Ishikawa (cell line): ENCODE results near the gene NELFE.

Experiments used
- CEBPB ChIP-seq: IDR thresholded peaks from 2 replicates; pipeline ENCODE4 v1.6.1; 2012
- CREB1 ChIP-seq: IDR thresholded peaks from 2 replicates; pipeline ENCODE4 v1.6.1; 2012; ENCODE audit warnings: low read depth
- EGR1 ChIP-seq: IDR thresholded peaks from 2 replicates; pipeline ENCODE4 v1.6.1; 2012
- EP300 ChIP-seq: IDR thresholded peaks from 2 replicates; pipeline ENCODE4 v1.6.1; 2012; ENCODE audit warnings: borderline replicate concordance
- FOXM1 ChIP-seq: IDR thresholded peaks from 2 replicates; pipeline ENCODE4 v1.6.1; 2012; ENCODE audit warnings: low read depth, borderline replicate concordance
- NFIC ChIP-seq: IDR thresholded peaks from 2 replicates; pipeline ENCODE4 v1.6.1; 2012
- RAD21 ChIP-seq: IDR thresholded peaks from 2 replicates; pipeline ENCODE4 v1.6.1; 2012; ENCODE audit warnings: low read depth
- TAF1 ChIP-seq: IDR thresholded peaks from 2 replicates; pipeline ENCODE4 v1.6.1; 2012; ENCODE audit warnings: low read depth, mild to moderate bottlenecking
- TCF12 ChIP-seq: IDR thresholded peaks from 2 replicates; pipeline ENCODE4 v1.6.1; 2012; ENCODE audit warnings: low read depth
- TEAD4 ChIP-seq: IDR thresholded peaks from 2 replicates; pipeline ENCODE4 v1.6.1; 2012
- YY1 ChIP-seq: IDR thresholded peaks from 2 replicates; pipeline ENCODE4 v1.6.1; 2012; ENCODE audit warnings: low read depth
- ZBTB7A ChIP-seq: IDR thresholded peaks from 2 replicates; pipeline ENCODE4 v1.6.1; 2012; ENCODE audit warnings: low read depth
- TF ChIP-seq, protein P1 (sequence below): IDR thresholded peaks from 2 replicates; pipeline ENCODE4 v1.6.1; 2012; ENCODE audit warnings: low read depth, mild to moderate bottlenecking
- TF ChIP-seq, protein P2 (sequence below): IDR thresholded peaks from 2 replicates; pipeline ENCODE4 v1.6.1; 2012
- TF ChIP-seq, protein P3 (sequence below): IDR thresholded peaks from 2 replicates; pipeline ENCODE4 v1.6.1; 2012

Gene NELFE

DNA sequence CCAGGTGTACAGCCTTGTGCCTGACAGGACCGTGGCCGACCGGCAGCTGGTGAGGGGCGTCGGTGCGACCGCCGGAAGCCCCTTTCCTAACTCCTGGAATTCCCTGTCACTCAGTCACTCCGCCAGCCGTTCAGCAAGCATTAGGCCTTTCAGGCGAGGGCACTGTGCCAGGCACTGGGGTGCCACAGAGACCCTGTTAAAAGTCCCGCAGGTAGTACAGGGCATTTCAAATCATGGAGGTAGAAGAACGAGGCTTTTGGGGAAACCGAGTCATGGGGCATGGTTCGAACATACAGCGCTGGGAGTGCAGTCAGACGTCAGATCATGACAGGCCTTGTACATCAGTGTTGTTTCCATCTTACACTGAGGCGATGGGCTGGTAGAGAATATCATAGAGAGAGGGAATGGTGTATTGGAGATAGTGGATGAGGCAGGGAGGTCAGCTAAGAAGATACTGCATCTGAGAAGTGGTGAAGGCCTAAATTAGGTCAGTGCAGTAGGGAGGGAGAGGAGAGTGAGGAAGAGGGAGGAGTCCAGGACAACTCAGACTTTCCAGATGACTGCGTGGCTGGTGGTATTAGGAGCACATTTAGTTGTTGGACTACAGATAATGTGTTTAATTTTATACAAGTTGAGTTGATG lies 14.1 kb upstream of the NELFE start:
- TF ChIP-seq YY1: no peak
- TF ChIP-seq TAF1: no peak
- TF ChIP-seq, protein P1, sequence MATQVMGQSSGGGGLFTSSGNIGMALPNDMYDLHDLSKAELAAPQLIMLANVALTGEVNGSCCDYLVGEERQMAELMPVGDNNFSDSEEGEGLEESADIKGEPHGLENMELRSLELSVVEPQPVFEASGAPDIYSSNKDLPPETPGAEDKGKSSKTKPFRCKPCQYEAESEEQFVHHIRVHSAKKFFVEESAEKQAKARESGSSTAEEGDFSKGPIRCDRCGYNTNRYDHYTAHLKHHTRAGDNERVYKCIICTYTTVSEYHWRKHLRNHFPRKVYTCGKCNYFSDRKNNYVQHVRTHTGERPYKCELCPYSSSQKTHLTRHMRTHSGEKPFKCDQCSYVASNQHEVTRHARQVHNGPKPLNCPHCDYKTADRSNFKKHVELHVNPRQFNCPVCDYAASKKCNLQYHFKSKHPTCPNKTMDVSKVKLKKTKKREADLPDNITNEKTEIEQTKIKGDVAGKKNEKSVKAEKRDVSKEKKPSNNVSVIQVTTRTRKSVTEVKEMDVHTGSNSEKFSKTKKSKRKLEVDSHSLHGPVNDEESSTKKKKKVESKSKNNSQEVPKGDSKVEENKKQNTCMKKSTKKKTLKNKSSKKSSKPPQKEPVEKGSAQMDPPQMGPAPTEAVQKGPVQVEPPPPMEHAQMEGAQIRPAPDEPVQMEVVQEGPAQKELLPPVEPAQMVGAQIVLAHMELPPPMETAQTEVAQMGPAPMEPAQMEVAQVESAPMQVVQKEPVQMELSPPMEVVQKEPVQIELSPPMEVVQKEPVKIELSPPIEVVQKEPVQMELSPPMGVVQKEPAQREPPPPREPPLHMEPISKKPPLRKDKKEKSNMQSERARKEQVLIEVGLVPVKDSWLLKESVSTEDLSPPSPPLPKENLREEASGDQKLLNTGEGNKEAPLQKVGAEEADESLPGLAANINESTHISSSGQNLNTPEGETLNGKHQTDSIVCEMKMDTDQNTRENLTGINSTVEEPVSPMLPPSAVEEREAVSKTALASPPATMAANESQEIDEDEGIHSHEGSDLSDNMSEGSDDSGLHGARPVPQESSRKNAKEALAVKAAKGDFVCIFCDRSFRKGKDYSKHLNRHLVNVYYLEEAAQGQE: no peak
- TF ChIP-seq TCF12: no peak
- TF ChIP-seq, protein P2, sequence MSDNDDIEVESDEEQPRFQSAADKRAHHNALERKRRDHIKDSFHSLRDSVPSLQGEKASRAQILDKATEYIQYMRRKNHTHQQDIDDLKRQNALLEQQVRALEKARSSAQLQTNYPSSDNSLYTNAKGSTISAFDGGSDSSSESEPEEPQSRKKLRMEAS: no peak
- no peak; the same call in 1 of the 2 replicates for TF ChIP-seq RAD21
- TF ChIP-seq TEAD4: no peak
- TF ChIP-seq EP300: no peak
- no peak for TF ChIP-seq CREB1
- TF ChIP-seq, protein P3, sequence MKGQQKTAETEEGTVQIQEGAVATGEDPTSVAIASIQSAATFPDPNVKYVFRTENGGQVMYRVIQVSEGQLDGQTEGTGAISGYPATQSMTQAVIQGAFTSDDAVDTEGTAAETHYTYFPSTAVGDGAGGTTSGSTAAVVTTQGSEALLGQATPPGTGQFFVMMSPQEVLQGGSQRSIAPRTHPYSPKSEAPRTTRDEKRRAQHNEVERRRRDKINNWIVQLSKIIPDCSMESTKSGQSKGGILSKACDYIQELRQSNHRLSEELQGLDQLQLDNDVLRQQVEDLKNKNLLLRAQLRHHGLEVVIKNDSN: no peak
- TF ChIP-seq EGR1: no peak
- no peak for TF ChIP-seq CEBPB
- TF ChIP-seq NFIC: no peak
- no peak for TF ChIP-seq ZBTB7A
- TF ChIP-seq FOXM1: no peak

DNA sequence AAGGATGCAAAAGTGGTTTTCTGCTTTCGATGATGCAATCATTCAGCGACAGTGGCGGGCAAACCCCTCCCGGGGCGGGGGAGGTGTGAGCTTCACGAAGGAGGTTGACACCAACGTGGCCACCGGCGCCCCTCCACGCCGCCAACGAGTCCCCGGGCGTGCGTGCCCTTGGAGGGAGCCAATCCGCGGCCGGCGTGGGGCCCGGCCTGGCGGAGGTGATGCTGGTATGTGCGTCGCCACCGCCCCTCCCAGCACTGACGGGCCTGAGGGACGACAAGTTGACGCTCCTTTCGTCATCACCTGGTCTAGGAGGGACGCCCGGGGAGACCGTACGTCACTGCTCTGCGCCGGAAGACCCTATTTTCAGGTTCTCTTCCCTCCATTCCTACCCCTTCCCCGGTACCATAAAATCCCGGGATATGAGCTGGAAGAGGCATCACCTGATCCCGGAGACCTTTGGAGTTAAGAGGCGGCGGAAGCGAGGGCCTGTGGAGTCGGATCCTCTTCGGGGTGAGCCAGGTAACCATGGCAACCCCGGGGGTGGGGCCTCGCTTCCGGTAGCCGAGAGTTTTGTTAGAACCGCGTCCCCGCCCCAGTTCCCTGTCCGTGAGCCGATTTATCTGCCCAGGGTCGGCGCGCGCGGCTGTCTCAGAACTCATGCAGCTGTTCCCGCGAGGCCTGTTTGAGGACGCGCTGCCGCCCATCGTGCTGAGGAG lies 13.4 kb upstream of the NELFE start, which contains the start of gene DXO:
TSS of gene DXO (minus strand) at position 146 of the 716 bp plus-strand sequence. CDS start 463 bp downstream, outside the sequence.
- peak; percentile 75 for TF ChIP-seq CEBPB
- peak; percentile 51 for TF ChIP-seq TCF12
- TF ChIP-seq EP300: no peak
- 0 out of 2 replicates have a peak, but pooled peaks have one; percentile 4 for TF ChIP-seq NFIC
- TF ChIP-seq RAD21: no peak
- peak; percentile 34 for TF ChIP-seq EGR1
- peak; percentile 25; the same call in 1 of the 2 replicates for TF ChIP-seq YY1
- TF ChIP-seq, protein P2: peak; percentile 88
- TF ChIP-seq, protein P1: no peak
- TF ChIP-seq, protein P3: peak; percentile 40; the same call in 1 of the 2 replicates
- TF ChIP-seq ZBTB7A: no peak
- no peak; the same call in 1 of the 2 replicates for TF ChIP-seq TAF1
- TF ChIP-seq TEAD4: peak; percentile 79
- no peak for TF ChIP-seq FOXM1
- peak; percentile 98 for TF ChIP-seq CREB1

DNA sequence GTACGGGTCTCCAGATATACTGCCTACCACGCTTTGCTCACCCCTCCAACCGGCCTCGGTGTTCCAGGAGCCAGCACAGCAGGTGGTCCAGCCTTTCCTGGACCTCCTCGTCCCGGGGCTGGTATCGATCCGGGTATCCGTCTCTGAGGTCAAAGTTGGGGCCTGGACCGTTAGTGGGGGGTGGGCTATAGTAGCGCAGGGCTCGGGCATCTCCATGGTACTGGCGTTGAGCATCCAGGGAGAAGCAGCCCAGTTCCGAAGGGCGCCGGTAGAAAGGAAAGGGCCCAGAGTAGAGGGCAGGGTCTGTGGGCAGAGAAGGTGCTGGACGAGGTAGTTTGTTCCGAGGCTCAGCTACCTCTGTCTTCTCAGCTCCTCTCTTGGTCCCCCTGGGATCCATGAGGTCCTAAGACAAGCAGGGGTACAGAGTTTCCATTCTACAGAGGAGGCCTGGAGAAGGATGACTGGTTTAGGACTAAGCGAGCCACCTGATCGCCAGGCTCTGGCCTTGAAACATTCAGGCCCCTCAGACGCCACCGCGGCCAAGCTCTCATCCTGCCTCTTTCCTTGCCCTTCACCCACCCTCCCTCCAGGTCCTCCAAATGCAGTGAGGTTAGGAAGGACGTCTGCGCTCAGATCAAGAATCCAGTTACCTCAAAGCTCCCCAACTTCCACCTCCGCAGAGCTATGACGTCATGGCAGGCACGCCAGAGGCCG lies 12.7 kb upstream of the NELFE start:
- TF ChIP-seq TCF12 (no peak), NFIC (no peak), CREB1 (no peak)

DNA sequence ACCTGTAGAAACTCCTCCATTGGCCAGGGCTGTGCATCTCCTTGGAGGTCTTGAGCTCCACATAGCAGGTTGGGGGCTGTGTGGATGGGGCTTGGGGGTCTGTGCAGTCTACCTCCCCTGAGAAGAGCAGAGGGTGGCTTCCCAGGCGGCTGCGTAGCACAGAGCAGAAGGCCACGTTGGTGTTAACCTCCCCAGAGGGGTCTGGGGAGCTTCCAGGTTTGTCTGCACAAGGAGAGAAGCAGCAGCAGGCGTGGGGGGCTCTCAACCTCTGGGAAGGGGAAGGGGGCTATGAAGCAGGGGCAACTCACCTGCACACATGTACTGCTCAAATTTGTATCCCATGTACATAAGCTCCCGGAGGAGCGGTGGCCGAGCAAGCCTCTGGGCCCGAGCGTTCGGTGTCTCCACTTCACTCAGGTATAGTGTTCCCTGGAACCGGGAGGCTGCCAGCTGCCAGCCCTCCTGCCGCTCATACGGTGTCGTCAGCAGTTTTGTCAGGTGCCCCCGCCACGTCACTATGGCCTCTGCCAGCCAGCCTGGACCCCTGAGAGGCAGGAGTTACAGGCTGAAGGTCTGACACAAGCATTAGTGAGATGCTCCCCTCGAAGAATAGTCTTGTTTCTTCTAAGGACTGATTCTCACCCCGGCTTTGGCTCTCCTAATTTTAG lies 12.0 kb upstream of the NELFE start:
- TF ChIP-seq, protein P1: no peak
- no peak for TF ChIP-seq TEAD4
- TF ChIP-seq RAD21: no peak
- TF ChIP-seq ZBTB7A: no peak
- TF ChIP-seq TCF12: no peak
- no peak for TF ChIP-seq CREB1
- no peak for TF ChIP-seq EGR1
- TF ChIP-seq YY1: no peak
- no peak for TF ChIP-seq FOXM1
- no peak for TF ChIP-seq CEBPB
- TF ChIP-seq EP300: no peak
- TF ChIP-seq, protein P3: no peak
- TF ChIP-seq NFIC: no peak
- no peak for TF ChIP-seq TAF1
- TF ChIP-seq, protein P2: no peak
